KMS-11 (cell line): Measurements from ENCODE around the gene C16orf92.
A peak's percentile ranks its signal among the peaks of the same experiment; 100 is the strongest.

ENCODE experiments used
- H2AFZ ChIP-seq: fragments of 200-600 bp; sonication (generic); 2 replicates; pipeline ENCODE4 v1.6.1; 2016; ENCODE audit warnings: antibody characterized with exemption, mixed run types, low read depth
- H3K27ac ChIP-seq: fragments of 200-600 bp; sonication (generic); 2 replicates; pipeline ENCODE4 v1.6.1; 2016; ENCODE audit warnings: mild to moderate bottlenecking, mixed run types
- H3K27me3 ChIP-seq: fragments of 200-600 bp; sonication (generic); 2 replicates; pipeline ENCODE4 v1.6.1; 2017; ENCODE audit warnings: mild to moderate bottlenecking, low read depth, mixed run types, moderate library complexity; ENCODE audit not compliant: insufficient read depth
- H3K36me3 ChIP-seq: fragments of 200-600 bp; sonication (generic); 2 replicates; pipeline ENCODE4 v1.6.1; 2017; ENCODE audit warnings: mild to moderate bottlenecking, mixed run types; ENCODE audit not compliant: insufficient read depth
- H3K4me1 ChIP-seq: fragments of 200-600 bp; sonication (generic); 2 replicates; pipeline ENCODE4 v1.6.1; 2016; ENCODE audit warnings: mild to moderate bottlenecking, low read depth, mixed run types; ENCODE audit not compliant: poor library complexity, severe bottlenecking
- H3K4me2 ChIP-seq: fragments of 200-600 bp; sonication (generic); 2 replicates; pipeline ENCODE4 v1.7.0; 2016; ENCODE audit warnings: mild to moderate bottlenecking, mixed run types
- H3K4me3 ChIP-seq: fragments of 200-600 bp; sonication (generic); IDR thresholded peaks from 2 replicates; pipeline ENCODE4 v1.6.1; 2017; ENCODE audit warnings: low read depth, low read length, mixed read lengths; ENCODE audit not compliant: insufficient read depth
- H3K79me2 ChIP-seq: fragments of 200-600 bp; sonication (generic); 2 replicates; pipeline ENCODE4 v1.6.1; 2016; ENCODE audit warnings: low read depth, mixed run types; ENCODE audit not compliant: insufficient read depth
- H3K9ac ChIP-seq: fragments of 200-600 bp; sonication (generic); 2 replicates; pipeline ENCODE4 v1.6.1; 2016; ENCODE audit warnings: mild to moderate bottlenecking, mixed run types
- H4K20me1 ChIP-seq: fragments of 200-600 bp; sonication (generic); 2 replicates; pipeline ENCODE4 v1.6.1; 2016; ENCODE audit warnings: mild to moderate bottlenecking, mixed run types; ENCODE audit not compliant: insufficient read depth
- CTCF ChIP-seq: fragments of 200-600 bp; sonication (generic); conservative IDR thresholded peaks from 2 replicates; pipeline ENCODE4 v1.6.1; 2017; ENCODE audit warnings: low read depth, mild to moderate bottlenecking, antibody characterized with exemption, low read length, moderate library complexity, mixed read lengths

The C16orf92 gene

GRCh38 chr16:30065943-30066760, 43.2 kb downstream of the C16orf92 start:
- Histone ChIP-seq H2AFZ (no peak overlapping the region), H3K4me3 (peak overlapping the region; percentile 29), H3K27ac (peak overlapping the region; percentile 95), H3K9ac (peak overlapping the region; percentile 85), H3K4me1 (peaks cover 37% of the 10 kb centered on the region), H3K4me2 (peak overlapping the region; percentile 75), H3K27me3 (no peaks in the 10 kb centered on the region), H4K20me1 (peaks cover 7% of the 10 kb centered on the region; the same call in 1 of the 2 replicates), H3K79me2 (peaks cover 41% of the 10 kb centered on the region), H3K36me3 (peaks cover 27% of the 10 kb centered on the region; the same call in 1 of the 2 replicates)
- no peak for TF ChIP-seq CTCF

- Histone ChIP-seq H3K4me1 (peaks cover 35% of the 10 kb centered on the region), H3K36me3 (peaks cover 35% of the 10 kb centered on the region; the same call in 1 of the 2 replicates)
These were observed 44.0 kb downstream of the C16orf92 start for GRCh38 chr16:30066761-30067583.

DNA sequence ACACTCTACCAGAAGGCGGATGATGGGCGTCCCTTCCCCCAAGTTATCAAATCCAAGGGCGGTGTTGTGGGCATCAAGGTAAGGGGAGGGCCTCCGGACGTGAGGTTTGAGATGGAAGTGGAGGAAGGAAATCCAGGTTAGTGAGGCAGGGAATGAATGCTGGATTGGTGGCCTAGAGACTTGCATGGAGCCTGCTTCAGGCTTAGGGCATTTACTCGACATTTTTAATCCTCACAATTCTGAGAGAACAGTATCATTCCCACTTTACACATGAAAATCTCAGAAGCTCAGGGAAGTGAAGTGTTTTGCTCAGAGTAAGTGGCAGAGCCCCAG, 44.6 kb downstream of the C16orf92 start:
- H3K79me2 ChIP-seq: peaks cover 41% of the 10 kb centered on the region
- no peaks in the 10 kb centered on the region for H3K27me3 ChIP-seq
- peak overlapping the region; percentile 20; the same call in 1 of the 2 replicates for H3K27ac ChIP-seq
- no peak overlapping the region for H3K4me3 ChIP-seq
- H3K36me3 ChIP-seq: peaks cover 39% of the 10 kb centered on the region; the same call in 1 of the 2 replicates
- no peak overlapping the region for H2AFZ ChIP-seq
- TF ChIP-seq CTCF: no peak
- peaks cover 34% of the 10 kb centered on the region for H3K4me1 ChIP-seq
- no peak overlapping the region for H3K9ac ChIP-seq
- H3K4me2 ChIP-seq: peak overlapping the region; percentile 75
- peaks cover 7% of the 10 kb centered on the region; the same call in 1 of the 2 replicates for H4K20me1 ChIP-seq

More at GRCh38 chr16:30066761-30067583, 44.0 kb downstream of the C16orf92 start:
- no peak for TF ChIP-seq CTCF
- Histone ChIP-seq H4K20me1 (peaks cover 7% of the 10 kb centered on the region; the same call in 1 of the 2 replicates), H2AFZ (no peak overlapping the region), H3K9ac (peak overlapping the region; percentile 85), H3K4me2 (peak overlapping the region; percentile 75), H3K27ac (peak overlapping the region; percentile 95), H3K27me3 (no peaks in the 10 kb centered on the region), H3K4me3 (peak overlapping the region; percentile 29), H3K79me2 (peaks cover 41% of the 10 kb centered on the region)

- peaks cover 39% of the 10 kb centered on the region; the same call in 1 of the 2 replicates for H3K36me3 ChIP-seq
- no peak overlapping the region for H3K27ac ChIP-seq
- H3K4me2 ChIP-seq: no peak overlapping the region
These were observed 45.3 kb downstream of the C16orf92 start for GRCh38 chr16:30068333-30068732.

More at GRCh38 chr16:30068333-30068732, 45.3 kb downstream of the C16orf92 start:
- no peak overlapping the region for H3K4me3 ChIP-seq
- TF ChIP-seq CTCF: no peak
- no peaks in the 10 kb centered on the region for H3K27me3 ChIP-seq
- H3K79me2 ChIP-seq: peaks cover 41% of the 10 kb centered on the region
- peaks cover 26% of the 10 kb centered on the region for H3K4me1 ChIP-seq
- no peak overlapping the region for H2AFZ ChIP-seq
- H4K20me1 ChIP-seq: peaks cover 7% of the 10 kb centered on the region; the same call in 1 of the 2 replicates
- H3K9ac ChIP-seq: no peak overlapping the region
